Measurements from ENCODE around the gene APOC3. TPM values are rescaled to one million over a fixed set of nuclear protein-coding genes. Genes with fewer than 3 reads are reported as not detected.

The APOC3 gene
- total RNA-seq, 1 donor from 2014 or later = not detected

- H3K27me3 Mint-ChIP-seq (ENCODE audit: low read depth) = no peaks in the 10 kb centered on the region
- H3K4me1 Mint-ChIP-seq (ENCODE audit: low read depth) = peaks cover 6% of the 10 kb centered on the region
- H3K27ac Mint-ChIP-seq = no peak overlapping the region
- H3K4me3 Mint-ChIP-seq (ENCODE audit: low read depth) = peak overlapping the region; percentile 49
- peak; percentile 76 for DNase-seq (ENCODE audit: low spot score)
- H3K36me3 Mint-ChIP-seq (ENCODE audit: low read depth) = no peaks in the 10 kb centered on the region
- intact Hi-C loops (cut with micrococcal nuclease) = loop anchor here (2.0 kb wide), 2 partner anchors 17 to 45 kb away; partner anchors contain the start of gene APOA5
- H3K9me3 Mint-ChIP-seq = no peaks in the 10 kb centered on the region
Observed at GRCh38 chr11:116835791-116836631, 6.3 kb downstream of the APOC3 start.

GRCh38 chr11:116836632-116836991 is 6.9 kb downstream of the APOC3 start:
- intact Hi-C loops (cut with micrococcal nuclease) = loop anchor here (2.0 kb wide), 2 partner anchors 16 to 46 kb away; partner anchors contain the start of gene APOA5
- Mint-ChIP-seq H3K4me1 (ENCODE audit: low read depth) (peaks cover 6% of the 10 kb centered on the region), H3K27ac (no peak overlapping the region), H3K27me3 (ENCODE audit: low read depth) (no peaks in the 10 kb centered on the region), H3K36me3 (ENCODE audit: low read depth) (no peaks in the 10 kb centered on the region), H3K4me3 (ENCODE audit: low read depth) (no peak overlapping the region), H3K9me3 (no peaks in the 10 kb centered on the region)
- DNase-seq (ENCODE audit: low spot score) = no peak

- H3K36me3 Mint-ChIP-seq (ENCODE audit: low read depth) = no peaks in the 10 kb centered on the region
- no peak for DNase-seq (ENCODE audit: low spot score)
- H3K4me1 Mint-ChIP-seq (ENCODE audit: low read depth) = peaks cover 6% of the 10 kb centered on the region
- no peaks in the 10 kb centered on the region for H3K27me3 Mint-ChIP-seq (ENCODE audit: low read depth)
- intact Hi-C loops (cut with micrococcal nuclease) = loop anchor here (2.0 kb wide), 2 partner anchors 15 to 47 kb away; partner anchors contain the start of gene APOA5
- H3K27ac Mint-ChIP-seq = no peak within 1 kb of the TSS
- no peaks in the 10 kb centered on the region for H3K9me3 Mint-ChIP-seq
- H3K4me3 Mint-ChIP-seq (ENCODE audit: low read depth) = no peak within 1 kb of the TSS
Observed at GRCh38 chr11:116837231-116838091, 7.8 kb downstream of the APOC3 start, which contains the start of gene APOA1. Gene APOA1 (minus strand): TSS chr11:116837622. CDS start chr11:116837387, 235 bp downstream.

GRCh38 chr11:116838321-116839084 is 8.8 kb downstream of the APOC3 start:
- no peak for DNase-seq (ENCODE audit: low spot score)
- Mint-ChIP-seq H3K27me3 (ENCODE audit: low read depth) (no peaks in the 10 kb centered on the region), H3K4me3 (ENCODE audit: low read depth) (no peak overlapping the region), H3K4me1 (ENCODE audit: low read depth) (peaks cover 6% of the 10 kb centered on the region), H3K27ac (no peak overlapping the region), H3K9me3 (no peaks in the 10 kb centered on the region), H3K36me3 (ENCODE audit: low read depth) (peaks cover 6% of the 10 kb centered on the region)
- intact Hi-C loops (cut with micrococcal nuclease) = no loop called here

- H3K36me3 Mint-ChIP-seq (ENCODE audit: low read depth) = peaks cover 16% of the 10 kb centered on the region
- intact Hi-C loops (cut with micrococcal nuclease) = no loop called here
- H3K27me3 Mint-ChIP-seq (ENCODE audit: low read depth) = no peaks in the 10 kb centered on the region
- no peak overlapping the region for H3K27ac Mint-ChIP-seq
- H3K9me3 Mint-ChIP-seq = no peaks in the 10 kb centered on the region
- H3K4me1 Mint-ChIP-seq (ENCODE audit: low read depth) = peaks cover 6% of the 10 kb centered on the region
- no peak for DNase-seq (ENCODE audit: low spot score)
- no peak overlapping the region for H3K4me3 Mint-ChIP-seq (ENCODE audit: low read depth)
Observed at GRCh38 chr11:116840224-116840745, 10.6 kb downstream of the APOC3 start.

- Mint-ChIP-seq H3K27ac (no peak overlapping the region), H3K4me1 (ENCODE audit: low read depth) (peaks cover 4% of the 10 kb centered on the region), H3K36me3 (ENCODE audit: low read depth) (peaks cover 19% of the 10 kb centered on the region), H3K4me3 (ENCODE audit: low read depth) (no peak overlapping the region), H3K9me3 (no peaks in the 10 kb centered on the region), H3K27me3 (ENCODE audit: low read depth) (no peaks in the 10 kb centered on the region)
- intact Hi-C loops (cut with micrococcal nuclease) = no loop called here
- no peak for DNase-seq (ENCODE audit: low spot score)
Observed at GRCh38 chr11:116840746-116841296, 11.1 kb downstream of the APOC3 start.

GRCh38 chr11:116842117-116842516 is 12.4 kb downstream of the APOC3 start:
- Mint-ChIP-seq H3K4me1 (ENCODE audit: low read depth) (peaks cover 3% of the 10 kb centered on the region), H3K27ac (no peak overlapping the region), H3K27me3 (ENCODE audit: low read depth) (no peaks in the 10 kb centered on the region), H3K36me3 (ENCODE audit: low read depth) (peaks cover 31% of the 10 kb centered on the region), H3K9me3 (no peaks in the 10 kb centered on the region), H3K4me3 (ENCODE audit: low read depth) (no peak overlapping the region)
- intact Hi-C loops (cut with micrococcal nuclease) = no loop called here
- no peak for DNase-seq (ENCODE audit: low spot score)

- Mint-ChIP-seq H3K36me3 (ENCODE audit: low read depth) (peaks cover 35% of the 10 kb centered on the region), H3K27me3 (ENCODE audit: low read depth) (no peaks in the 10 kb centered on the region), H3K27ac (no peak overlapping the region), H3K4me3 (ENCODE audit: low read depth) (no peak overlapping the region), H3K9me3 (no peaks in the 10 kb centered on the region), H3K4me1 (ENCODE audit: low read depth) (peaks cover 3% of the 10 kb centered on the region)
- DNase-seq (ENCODE audit: low spot score) = no peak
- intact Hi-C loops (cut with micrococcal nuclease) = no loop called here
Observed at GRCh38 chr11:116842909-116843308, 13.2 kb downstream of the APOC3 start.

- H3K4me3 Mint-ChIP-seq (ENCODE audit: low read depth) = no peak overlapping the region
- no peak overlapping the region for H3K27ac Mint-ChIP-seq
- peaks cover 39% of the 10 kb centered on the region for H3K36me3 Mint-ChIP-seq (ENCODE audit: low read depth)
- DNase-seq (ENCODE audit: low spot score) = no peak
- no peaks in the 10 kb centered on the region for H3K9me3 Mint-ChIP-seq
- no peaks in the 10 kb centered on the region for H3K4me1 Mint-ChIP-seq (ENCODE audit: low read depth)
- intact Hi-C loops (cut with micrococcal nuclease) = no loop called here
- no peaks in the 10 kb centered on the region for H3K27me3 Mint-ChIP-seq (ENCODE audit: low read depth)
Observed at GRCh38 chr11:116843661-116844060, 14.0 kb downstream of the APOC3 start.

- peaks cover 1% of the 10 kb centered on the region for H3K4me1 Mint-ChIP-seq (ENCODE audit: low read depth)
- DNase-seq (ENCODE audit: low spot score) = no peak
- H3K4me3 Mint-ChIP-seq (ENCODE audit: low read depth) = no peak overlapping the region
- H3K27ac Mint-ChIP-seq = no peak overlapping the region
- intact Hi-C loops (cut with micrococcal nuclease) = no loop called here
- H3K36me3 Mint-ChIP-seq (ENCODE audit: low read depth) = peaks cover 45% of the 10 kb centered on the region
- H3K27me3 Mint-ChIP-seq (ENCODE audit: low read depth) = no peaks in the 10 kb centered on the region
- H3K9me3 Mint-ChIP-seq = no peaks in the 10 kb centered on the region
Observed at GRCh38 chr11:116844722-116845121, 15.0 kb downstream of the APOC3 start.

- Mint-ChIP-seq H3K4me3 (ENCODE audit: low read depth) (no peak overlapping the region), H3K9me3 (no peaks in the 10 kb centered on the region), H3K36me3 (ENCODE audit: low read depth) (peaks cover 57% of the 10 kb centered on the region), H3K4me1 (ENCODE audit: low read depth) (peaks cover 23% of the 10 kb centered on the region), H3K27ac (no peak overlapping the region), H3K27me3 (ENCODE audit: low read depth) (no peaks in the 10 kb centered on the region)
- intact Hi-C loops (cut with micrococcal nuclease) = no loop called here
- DNase-seq (ENCODE audit: low spot score) = no peak
Observed at GRCh38 chr11:116847612-116848011, 17.9 kb downstream of the APOC3 start.

- DNase-seq (ENCODE audit: low spot score) = no peak
- Mint-ChIP-seq H3K36me3 (ENCODE audit: low read depth) (peaks cover 54% of the 10 kb centered on the region), H3K9me3 (no peaks in the 10 kb centered on the region), H3K4me1 (ENCODE audit: low read depth) (peaks cover 38% of the 10 kb centered on the region), H3K4me3 (ENCODE audit: low read depth) (no peak overlapping the region), H3K27ac (no peak overlapping the region), H3K27me3 (ENCODE audit: low read depth) (no peaks in the 10 kb centered on the region)
- intact Hi-C loops (cut with micrococcal nuclease) = no loop called here
Observed at GRCh38 chr11:116849060-116849459, 19.4 kb downstream of the APOC3 start.
